Activated T-cell treated with anti-CD3 and anti-CD28 coated beads, Interleukin-2, amount 50 U/mL, for 24 hours (primary cell): ENCODE results near the gene CADPS2.

Source experiments
- DNase-seq: peaks from one replicate; pipeline ENCODE4 v3.0.0-alpha.2; 2020
- H3K27ac Mint-ChIP-seq: 2 replicates; pipeline ENCODE4 v1.8.0; 2020; ENCODE audit warnings: mild to moderate bottlenecking, mixed read lengths
- H3K27me3 Mint-ChIP-seq: 2 replicates; pipeline ENCODE4 v1.8.0; 2020; ENCODE audit warnings: mixed read lengths
- H3K36me3 Mint-ChIP-seq: 2 replicates; pipeline ENCODE4 v1.8.0; 2020; ENCODE audit warnings: low read depth, mixed read lengths
- H3K4me1 Mint-ChIP-seq: 2 replicates; pipeline ENCODE4 v1.8.0; 2020; ENCODE audit warnings: low read depth, mixed read lengths
- H3K4me3 Mint-ChIP-seq: 2 replicates; pipeline ENCODE4 v1.8.0; 2020; ENCODE audit warnings: mild to moderate bottlenecking, moderate library complexity, mixed read lengths
- H3K9me3 Mint-ChIP-seq: 2 replicates; pipeline ENCODE4 v1.8.0; 2020; ENCODE audit warnings: mixed read lengths

The CADPS2 gene

GRCh38 chr7:122470859-122471258 lies 415.4 kb downstream of the CADPS2 start:
- no peak overlapping the region for H3K4me3 Mint-ChIP-seq
- no peak for DNase-seq
- H3K4me1 Mint-ChIP-seq, result no peaks in the 10 kb centered on the region
- H3K9me3 Mint-ChIP-seq, result no peaks in the 10 kb centered on the region
- no peak overlapping the region for H3K27ac Mint-ChIP-seq
- no peaks in the 10 kb centered on the region for H3K36me3 Mint-ChIP-seq
- H3K27me3 Mint-ChIP-seq, result no peaks in the 10 kb centered on the region

GRCh38 chr7:122468945-122469344 lies 417.3 kb downstream of the CADPS2 start:
- Mint-ChIP-seq H3K27ac (no peak overlapping the region), H3K27me3 (no peaks in the 10 kb centered on the region), H3K36me3 (no peaks in the 10 kb centered on the region)

GRCh38 chr7:122467661-122468449 lies 418.4 kb downstream of the CADPS2 start:
- H3K9me3 Mint-ChIP-seq, result peaks cover 4% of the 10 kb centered on the region
- no peak overlapping the region for H3K27ac Mint-ChIP-seq
- H3K4me3 Mint-ChIP-seq, result no peak overlapping the region
- DNase-seq, result no peak
- H3K4me1 Mint-ChIP-seq, result no peaks in the 10 kb centered on the region
- H3K27me3 Mint-ChIP-seq, result no peaks in the 10 kb centered on the region
- H3K36me3 Mint-ChIP-seq, result no peaks in the 10 kb centered on the region

More at GRCh38 chr7:122468945-122469344, 417.3 kb downstream of the CADPS2 start:
- Mint-ChIP-seq H3K4me1 (no peaks in the 10 kb centered on the region), H3K4me3 (no peak overlapping the region), H3K9me3 (peaks cover 4% of the 10 kb centered on the region)
- no peak for DNase-seq

GRCh38 chr7:122465296-122465695 lies 421.0 kb downstream of the CADPS2 start:
- H3K36me3 Mint-ChIP-seq, result no peaks in the 10 kb centered on the region
- DNase-seq, result no peak
- H3K9me3 Mint-ChIP-seq, result peaks cover 6% of the 10 kb centered on the region
- no peaks in the 10 kb centered on the region for H3K27me3 Mint-ChIP-seq
- no peaks in the 10 kb centered on the region for H3K4me1 Mint-ChIP-seq
- H3K27ac Mint-ChIP-seq, result no peak overlapping the region
- H3K4me3 Mint-ChIP-seq, result no peak overlapping the region

GRCh38 chr7:122463631-122464030 lies 422.6 kb downstream of the CADPS2 start:
- H3K4me1 Mint-ChIP-seq, result no peaks in the 10 kb centered on the region
- H3K27me3 Mint-ChIP-seq, result no peaks in the 10 kb centered on the region
- no peak for DNase-seq
- H3K4me3 Mint-ChIP-seq, result no peak overlapping the region
- peaks cover 6% of the 10 kb centered on the region for H3K9me3 Mint-ChIP-seq
- H3K27ac Mint-ChIP-seq, result no peak overlapping the region
- H3K36me3 Mint-ChIP-seq, result no peaks in the 10 kb centered on the region

GRCh38 chr7:122460936-122461335 lies 425.3 kb downstream of the CADPS2 start:
- no peak for DNase-seq
- Mint-ChIP-seq H3K9me3 (peaks cover 6% of the 10 kb centered on the region), H3K4me3 (no peak overlapping the region), H3K27me3 (no peaks in the 10 kb centered on the region), H3K4me1 (no peaks in the 10 kb centered on the region), H3K27ac (no peak overlapping the region), H3K36me3 (no peaks in the 10 kb centered on the region)

GRCh38 chr7:122457969-122458368 lies 428.3 kb downstream of the CADPS2 start:
- H3K27ac Mint-ChIP-seq, result no peak overlapping the region
- H3K36me3 Mint-ChIP-seq, result no peaks in the 10 kb centered on the region
- no peak for DNase-seq
- H3K4me1 Mint-ChIP-seq, result no peaks in the 10 kb centered on the region
- H3K4me3 Mint-ChIP-seq, result no peak overlapping the region
- peaks cover 4% of the 10 kb centered on the region for H3K9me3 Mint-ChIP-seq
- no peaks in the 10 kb centered on the region for H3K27me3 Mint-ChIP-seq

- Mint-ChIP-seq H3K4me3 (no peak overlapping the region), H3K4me1 (no peaks in the 10 kb centered on the region), H3K27me3 (no peaks in the 10 kb centered on the region), H3K9me3 (peaks cover 2% of the 10 kb centered on the region), H3K36me3 (no peaks in the 10 kb centered on the region), H3K27ac (no peak overlapping the region)
- no peak for DNase-seq
Measured at GRCh38 chr7:122457325-122457724, 428.9 kb downstream of the CADPS2 start.

- no peak for DNase-seq
- H3K4me1 Mint-ChIP-seq, result no peaks in the 10 kb centered on the region
- H3K27me3 Mint-ChIP-seq, result no peaks in the 10 kb centered on the region
- no peak overlapping the region for H3K4me3 Mint-ChIP-seq
- H3K36me3 Mint-ChIP-seq, result no peaks in the 10 kb centered on the region
- no peak overlapping the region for H3K27ac Mint-ChIP-seq
- H3K9me3 Mint-ChIP-seq, result peaks cover 2% of the 10 kb centered on the region
Measured at GRCh38 chr7:122454776-122455507, 431.3 kb downstream of the CADPS2 start.

GRCh38 chr7:122453432-122453831 lies 432.8 kb downstream of the CADPS2 start:
- Mint-ChIP-seq H3K4me1 (no peaks in the 10 kb centered on the region), H3K9me3 (peaks cover 2% of the 10 kb centered on the region), H3K36me3 (no peaks in the 10 kb centered on the region), H3K4me3 (no peak overlapping the region), H3K27me3 (no peaks in the 10 kb centered on the region), H3K27ac (no peak overlapping the region)
- DNase-seq, result no peak

GRCh38 chr7:122448893-122449589 lies 437.2 kb downstream of the CADPS2 start:
- H3K36me3 Mint-ChIP-seq, result no peaks in the 10 kb centered on the region
- no peaks in the 10 kb centered on the region for H3K4me1 Mint-ChIP-seq
- H3K27me3 Mint-ChIP-seq, result no peaks in the 10 kb centered on the region
- peaks cover under 1% of the 10 kb centered on the region for H3K9me3 Mint-ChIP-seq
- H3K27ac Mint-ChIP-seq, result no peak overlapping the region
- DNase-seq, result no peak
- no peak overlapping the region for H3K4me3 Mint-ChIP-seq

- Mint-ChIP-seq H3K36me3 (no peaks in the 10 kb centered on the region), H3K27ac (no peak overlapping the region), H3K4me1 (no peaks in the 10 kb centered on the region), H3K9me3 (peaks cover 7% of the 10 kb centered on the region), H3K27me3 (no peaks in the 10 kb centered on the region), H3K4me3 (no peak overlapping the region)
- DNase-seq, result no peak
Measured at GRCh38 chr7:122442929-122443328, 443.3 kb downstream of the CADPS2 start.

GRCh38 chr7:122438492-122438891 lies 447.8 kb downstream of the CADPS2 start:
- no peak for DNase-seq
- no peaks in the 10 kb centered on the region for H3K36me3 Mint-ChIP-seq
- H3K9me3 Mint-ChIP-seq, result peaks cover 8% of the 10 kb centered on the region
- H3K27me3 Mint-ChIP-seq, result no peaks in the 10 kb centered on the region
- H3K27ac Mint-ChIP-seq, result no peak overlapping the region
- H3K4me1 Mint-ChIP-seq, result no peaks in the 10 kb centered on the region
- H3K4me3 Mint-ChIP-seq, result no peak overlapping the region

- H3K4me1 Mint-ChIP-seq, result no peaks in the 10 kb centered on the region
- H3K27ac Mint-ChIP-seq, result no peak overlapping the region
- DNase-seq, result no peak
- peaks cover 8% of the 10 kb centered on the region for H3K9me3 Mint-ChIP-seq
- H3K36me3 Mint-ChIP-seq, result no peaks in the 10 kb centered on the region
- H3K4me3 Mint-ChIP-seq, result no peak overlapping the region
- no peaks in the 10 kb centered on the region for H3K27me3 Mint-ChIP-seq
Measured at GRCh38 chr7:122438006-122438405, 448.3 kb downstream of the CADPS2 start.

GRCh38 chr7:122433765-122434164 lies 452.5 kb downstream of the CADPS2 start:
- Mint-ChIP-seq H3K27ac (no peak overlapping the region), H3K27me3 (no peaks in the 10 kb centered on the region), H3K4me3 (no peak overlapping the region), H3K9me3 (peaks cover 8% of the 10 kb centered on the region), H3K4me1 (no peaks in the 10 kb centered on the region), H3K36me3 (no peaks in the 10 kb centered on the region)
- no peak for DNase-seq
